Measurements from ENCODE around the gene SLX4IP. TPM values are rescaled to one million over a fixed set of nuclear protein-coding genes. Genes with fewer than 3 reads are reported as not detected.

The SLX4IP gene
- total and polyA plus RNA-seq, 2 donors (not counting 1 experiment from before 2014, with no cell fraction given), result 1.9 to 8.1 TPM

- TF ChIP-seq EZH2 (IDR thresholded peaks at IDR 0.05; ENCODE audit: low read length, missing control alignments), result no peak
- Histone ChIP-seq H3K27me3 (ENCODE audit: control insufficient read depth, insufficient read depth, low read length) (no peaks in the 10 kb centered on the region), H3K36me3 (ENCODE audit: control insufficient read depth, insufficient read depth, low read length) (no peaks in the 10 kb centered on the region), H3K4me3 (replicated peaks in 1 of 4; ENCODE audit: control extremely low read depth in 1 of 4, insufficient read depth in 1 of 4, low read depth in 3 of 4, low read length in 4 of 4) (no peak overlapping the region), H3K27ac (ENCODE audit: insufficient read depth, low read length) (no peak overlapping the region), H3K9me3 (ENCODE audit: control insufficient read depth, insufficient read depth, low read depth, low read length) (no peaks in the 10 kb centered on the region), H3K4me2 (ENCODE audit: extremely low read depth, insufficient read depth, low read length) (no peak overlapping the region), H3K4me1 (ENCODE audit: control insufficient read depth, extremely low read depth, insufficient read depth, low read length) (no peaks in the 10 kb centered on the region), H2AFZ (ENCODE audit: low read length) (no peak overlapping the region), H3K9ac (ENCODE audit: insufficient read depth, low read length) (no peak overlapping the region), H4K20me1 (ENCODE audit: control insufficient read depth, extremely low read depth, insufficient read depth, low read length) (no peaks in the 10 kb centered on the region), H3K79me2 (ENCODE audit: control insufficient read depth, insufficient read depth, low read length) (no peaks in the 10 kb centered on the region)
- peak; percentile 52 to 66 for DNase-seq (ENCODE audit: low read depth in 2 of 2)
Observed at GRCh38 chr20:10492065-10492464, 57.0 kb downstream of the SLX4IP start.

- Histone ChIP-seq H3K9me3 (ENCODE audit: control insufficient read depth, insufficient read depth, low read depth, low read length) (no peaks in the 10 kb centered on the region), H3K9ac (ENCODE audit: insufficient read depth, low read length) (no peak overlapping the region), H4K20me1 (ENCODE audit: control insufficient read depth, extremely low read depth, insufficient read depth, low read length) (no peaks in the 10 kb centered on the region), H3K79me2 (ENCODE audit: control insufficient read depth, insufficient read depth, low read length) (no peaks in the 10 kb centered on the region), H2AFZ (ENCODE audit: low read length) (no peak overlapping the region), H3K4me1 (ENCODE audit: control insufficient read depth, extremely low read depth, insufficient read depth, low read length) (no peaks in the 10 kb centered on the region), H3K27ac (ENCODE audit: insufficient read depth, low read length) (no peak overlapping the region), H3K4me3 (replicated peaks in 1 of 4; ENCODE audit: control extremely low read depth in 1 of 4, insufficient read depth in 1 of 4, low read depth in 3 of 4, low read length in 4 of 4) (no peak overlapping the region), H3K4me2 (ENCODE audit: extremely low read depth, insufficient read depth, low read length) (no peak overlapping the region), H3K27me3 (ENCODE audit: control insufficient read depth, insufficient read depth, low read length) (no peaks in the 10 kb centered on the region), H3K36me3 (ENCODE audit: control insufficient read depth, insufficient read depth, low read length) (no peaks in the 10 kb centered on the region)
- DNase-seq (ENCODE audit: low read depth in 2 of 2), result no peak
- TF ChIP-seq EZH2 (IDR thresholded peaks at IDR 0.05; ENCODE audit: low read length, missing control alignments) (no peak), CTCF (conservative IDR thresholded peaks at IDR 0.05 in 1 of 2, IDR thresholded peaks at IDR 0.05 in 1 of 2; ENCODE audit: low read depth in 1 of 2, low read length in 2 of 2) (no peak)
Observed at GRCh38 chr20:10492844-10493243, 57.7 kb downstream of the SLX4IP start.

GRCh38 chr20:10495173-10495572 lies 60.1 kb downstream of the SLX4IP start:
- H3K4me3 ChIP-seq (replicated peaks in 1 of 4; ENCODE audit: control extremely low read depth in 1 of 4, insufficient read depth in 1 of 4, low read depth in 3 of 4, low read length in 4 of 4), result no peak overlapping the region
- H3K9ac ChIP-seq (ENCODE audit: insufficient read depth, low read length), result no peak overlapping the region
- TF ChIP-seq EZH2 (IDR thresholded peaks at IDR 0.05; ENCODE audit: low read length, missing control alignments), result no peak
- no peak for TF ChIP-seq CTCF (conservative IDR thresholded peaks at IDR 0.05 in 1 of 2, IDR thresholded peaks at IDR 0.05 in 1 of 2; ENCODE audit: low read depth in 1 of 2, low read length in 2 of 2)
- no peaks in the 10 kb centered on the region for H3K27me3 ChIP-seq (ENCODE audit: control insufficient read depth, insufficient read depth, low read length)
- DNase-seq (ENCODE audit: low read depth in 2 of 2), result no peak
- no peaks in the 10 kb centered on the region for H4K20me1 ChIP-seq (ENCODE audit: control insufficient read depth, extremely low read depth, insufficient read depth, low read length)
- no peaks in the 10 kb centered on the region for H3K36me3 ChIP-seq (ENCODE audit: control insufficient read depth, insufficient read depth, low read length)
- H3K4me2 ChIP-seq (ENCODE audit: extremely low read depth, insufficient read depth, low read length), result no peak overlapping the region
- H3K79me2 ChIP-seq (ENCODE audit: control insufficient read depth, insufficient read depth, low read length), result no peaks in the 10 kb centered on the region
- no peaks in the 10 kb centered on the region for H3K4me1 ChIP-seq (ENCODE audit: control insufficient read depth, extremely low read depth, insufficient read depth, low read length)
- no peak overlapping the region for H3K27ac ChIP-seq (ENCODE audit: insufficient read depth, low read length)
- no peak overlapping the region for H2AFZ ChIP-seq (ENCODE audit: low read length)
- H3K9me3 ChIP-seq (ENCODE audit: control insufficient read depth, insufficient read depth, low read depth, low read length), result no peaks in the 10 kb centered on the region
